GM21447 (cell line): Measurements from ENCODE around the gene METAP1D.

Experiments
- ATAC-seq: cut with Tn5 transposase; IDR thresholded peaks from one replicate; pipeline ENCODE4 v1.9.1; 2021; ENCODE audit not compliant: unreplicated experiment

Gene METAP1D

GRCh38 chr2:172128484-172128883, 128.7 kb downstream of the METAP1D start:
- ATAC-seq = no peak

- ATAC-seq = no peak
These were observed 129.7 kb downstream of the METAP1D start for GRCh38 chr2:172129404-172129803.
